Heart right ventricle (tissue), 16 donors: ENCODE data around the gene KCNMB1. TPM values are rescaled to one million over a fixed set of nuclear protein-coding genes. Genes with fewer than 3 reads are reported as not detected.
A peak's percentile ranks its signal among the peaks of the same experiment; 100 is the strongest.

Source experiments
- ATAC-seq, 8 donors: fragments of 200-7000 bp; cut with Tn5 transposase; one replicate each; pipeline ENCODE4 v1.9.1; 2020; ENCODE audit warnings: mild to moderate bottlenecking in 8 of 8, moderate library complexity in 8 of 8, moderate number of reproducible peaks in 1 of 8
- DNase-seq, 2 donors: peaks; one replicate each; pipeline ENCODE4 v3.0.0-alpha.2; 2020
- H3K27ac ChIP-seq, 10 donors: fragments of 200-600 bp; sonication (generic) in 2 of 10; one replicate each; pipeline versions ENCODE4 v1.5.0 to v1.8.0; 2020 to 2022; ENCODE audit warnings: mild to moderate bottlenecking in 3 of 10
- H3K27me3 ChIP-seq, 7 donors: fragments of 200-600 bp; one replicate each; pipeline ENCODE4 v1.8.0; 2021 to 2022; ENCODE audit warnings: mild to moderate bottlenecking in 2 of 7
- H3K36me3 ChIP-seq, 9 donors: fragments of 200-600 bp; sonication (generic) in 1 of 9; one replicate each; pipeline versions ENCODE4 v1.5.0 to v1.8.0; 2020 to 2022; ENCODE audit warnings: mild to moderate bottlenecking in 2 of 9
- H3K4me1 ChIP-seq, 9 donors: fragments of 200-600 bp; sonication (generic) in 1 of 9; one replicate each; pipeline versions ENCODE4 v1.5.0 to v1.8.0; 2020 to 2022; ENCODE audit warnings: mild to moderate bottlenecking in 4 of 9
- H3K4me3 ChIP-seq, 10 donors: fragments of 200-600 bp; sonication (generic) in 2 of 10; one replicate each; pipeline versions ENCODE4 v1.5.0 to v1.8.0; 2020 to 2022; ENCODE audit warnings: mild to moderate bottlenecking in 7 of 10, moderate library complexity in 2 of 10
- H3K9me3 ChIP-seq, 11 donors: fragments of 200-600 bp in 10 of 11; sonication (generic) in 2 of 11; one replicate each; pipeline versions ENCODE4 v1.5.0 to v1.8.0; 2013 to 2022; ENCODE audit warnings: mild to moderate bottlenecking in 2 of 11, control low read depth in 1 of 11, moderate library complexity in 1 of 11
- WGBS, 2 donors: extraction: QIAGEN DNeasy Blood & Tissue Kit; methylation state at CpG; one replicate each; pipeline ENCODE4 v1.1.7; 2013; ENCODE audit warnings: inconsistent platforms in 1 of 2; 5-methylcytosine and 5-hydroxymethylcytosine counted together
- intact Hi-C, 10 donors: fragments of 100-400 bp; cut with DNase I; formaldehyde crosslinking; loops; one replicate each; pipeline versions ENCODE4 v1.11.1 to v1.14.2; 2022
- polyA plus RNA-seq, 2 donors: library from polyadenylated mRNA; stranded (reverse); fragments of 200-250 nt; gene quantifications; one replicate each; pipeline ENCODE4 v1.2.3, GENCODE V29; 2013
- total RNA-seq, 10 donors: library from RNA; stranded (reverse); fragmentation: NEBNext Ultra II Directional in 3 of 10; extraction: Animal tissue kit (Norgen Biotek cat#: 25700) in 3 of 10; gene quantifications; one replicate each; pipeline versions ENCODE4 v1.2.1 to v1.2.4, GENCODE V29; 2021 to 2023
- TF ChIP-seq, protein P1 (sequence below), 9 donors: fragments of 200-600 bp; sonication (generic) in 2 of 9; IDR thresholded peaks; one replicate each; pipeline versions ENCODE4 v1.5.0 to v1.8.0; 2021 to 2022; ENCODE audit warnings: antibody characterized with exemption in 9 of 9, mild to moderate bottlenecking in 5 of 9, moderate library complexity in 1 of 9
- donor health status: Arrhythmogenic right ventricular cardiomyopathy.
- donor health status: ischemic (EF 13 %, LVEDD 7.1; RV severe dilation, severe dysfunction).
- donor health status: healthy with polysubstance abuse.
- donor health status: DM: no; HTN: yes; CAD: no.
- donor health status: DM: no; HTN: no; CAD: no.
- donor health status: ischemic (EF 25% LVEDD 6.9; RV normal size, moderate dysfunction).
- donor health status: ischemic (EF 25% LVEDD 5.7; RV mildly dilated, moderate dysfunction).
- donor health status: healthy.
- donor health status: DM: yes; HTN: yes; CAD: no.
- donor health status: Ischemic cardiomyopathy.
- donor health status: ischemic (EF 35%, LVEDD 5.7; RV mildly dilated, moderate dysfunction).
- donor health status: nonischemic (EF 11% LVEDD 7.7; RV severe dilation, severe dysfunction).
- donor health status: DM: yes; HTN: yes; CAD: no.
- donor health status: PGD.
- donor health status: ischemic (EF 29% LVEDD 5.4; RV normal size, mild dysfunction).
- donor health status: nonischemic (EF 23%, LVEDD 6.1; RV moderate dilation, normal function).

Gene KCNMB1
- total and polyA plus RNA-seq, 12 donors: 0.90 to 2.8 (median 1.2) TPM

- H3K9me3 ChIP-seq: no peaks in the 10 kb centered on the region
- ATAC-seq (peak in 6 of 8 donors; percentile 19 to 58 (median 38)), DNase-seq (peak in 1 of 2 donors; percentile 40)
- WGBS, 2 donors: 84 to 89% methylated on average over 3 of the region's 3 CpGs
- TF ChIP-seq, protein P1, sequence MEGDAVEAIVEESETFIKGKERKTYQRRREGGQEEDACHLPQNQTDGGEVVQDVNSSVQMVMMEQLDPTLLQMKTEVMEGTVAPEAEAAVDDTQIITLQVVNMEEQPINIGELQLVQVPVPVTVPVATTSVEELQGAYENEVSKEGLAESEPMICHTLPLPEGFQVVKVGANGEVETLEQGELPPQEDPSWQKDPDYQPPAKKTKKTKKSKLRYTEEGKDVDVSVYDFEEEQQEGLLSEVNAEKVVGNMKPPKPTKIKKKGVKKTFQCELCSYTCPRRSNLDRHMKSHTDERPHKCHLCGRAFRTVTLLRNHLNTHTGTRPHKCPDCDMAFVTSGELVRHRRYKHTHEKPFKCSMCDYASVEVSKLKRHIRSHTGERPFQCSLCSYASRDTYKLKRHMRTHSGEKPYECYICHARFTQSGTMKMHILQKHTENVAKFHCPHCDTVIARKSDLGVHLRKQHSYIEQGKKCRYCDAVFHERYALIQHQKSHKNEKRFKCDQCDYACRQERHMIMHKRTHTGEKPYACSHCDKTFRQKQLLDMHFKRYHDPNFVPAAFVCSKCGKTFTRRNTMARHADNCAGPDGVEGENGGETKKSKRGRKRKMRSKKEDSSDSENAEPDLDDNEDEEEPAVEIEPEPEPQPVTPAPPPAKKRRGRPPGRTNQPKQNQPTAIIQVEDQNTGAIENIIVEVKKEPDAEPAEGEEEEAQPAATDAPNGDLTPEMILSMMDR (IDR thresholded peaks at IDR 0.05): no peak
- no peak overlapping the region for H3K4me3 ChIP-seq
- H3K27ac ChIP-seq: peak overlapping the region in 2 of 10 donors; percentile 26 to 44
- H3K36me3 ChIP-seq: no peaks in the 10 kb centered on the region
- intact Hi-C loops: loop anchor here in 3 of 10 donors (10.0 kb wide), 2 partner anchors 321 to 341 kb away; partner anchors contain the start of gene FOXI1 (in 2 of the 3)
- H3K27me3 ChIP-seq: peaks cover 0 to 11% (median 4%) of the 10 kb centered on the region in 7 donors
- H3K4me1 ChIP-seq: peaks cover 0 to 47% (median 25%) of the 10 kb centered on the region in 9 donors
These were observed 37.1 kb upstream of the KCNMB1 start for GRCh38 chr5:170426149-170426767.

DNA sequence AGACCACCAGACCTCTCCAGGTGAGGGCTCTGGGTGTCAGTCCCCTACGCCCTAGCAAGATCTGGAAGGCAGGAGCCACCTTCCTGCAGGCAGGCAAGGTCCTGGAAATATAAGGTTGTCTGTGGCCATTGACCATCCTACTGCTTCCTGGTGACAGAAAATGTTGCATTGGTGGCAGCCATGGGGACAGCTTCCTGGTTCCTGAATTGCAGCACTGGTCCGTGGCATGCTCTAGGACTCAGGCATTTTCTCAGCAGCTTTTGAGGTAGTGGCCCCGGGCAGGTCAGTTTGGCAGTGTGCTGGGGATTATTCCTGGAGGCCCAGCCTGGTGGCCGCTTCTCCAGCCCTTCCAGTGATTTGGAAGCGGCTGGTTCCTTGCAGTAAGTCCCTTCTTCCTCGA, 36.6 kb upstream of the KCNMB1 start:
- Histone ChIP-seq H3K27me3 (peaks cover 0 to 9% (median 4%) of the 10 kb centered on the region in 7 donors), H3K4me3 (no peak overlapping the region), H3K27ac (peak overlapping the region in 2 of 10 donors; percentile 26 to 44), H3K4me1 (peaks cover under 1 to 51% (median 28%) of the 10 kb centered on the region in 9 donors), H3K36me3 (no peaks in the 10 kb centered on the region), H3K9me3 (no peaks in the 10 kb centered on the region)
- no peak for ATAC-seq
- 84 to 87% methylated on average over 6 of the region's 6 CpGs for WGBS, 2 donors
- TF ChIP-seq, protein P1 (IDR thresholded peaks at IDR 0.05): no peak
- intact Hi-C loops: loop anchor here in 4 of 10 donors (2.0 to 10.0 kb wide), 3 partner anchors 201 to 341 kb away; partner anchors contain the start of gene FOXI1 (in 2 of the 4)
- no peak for DNase-seq

DNA sequence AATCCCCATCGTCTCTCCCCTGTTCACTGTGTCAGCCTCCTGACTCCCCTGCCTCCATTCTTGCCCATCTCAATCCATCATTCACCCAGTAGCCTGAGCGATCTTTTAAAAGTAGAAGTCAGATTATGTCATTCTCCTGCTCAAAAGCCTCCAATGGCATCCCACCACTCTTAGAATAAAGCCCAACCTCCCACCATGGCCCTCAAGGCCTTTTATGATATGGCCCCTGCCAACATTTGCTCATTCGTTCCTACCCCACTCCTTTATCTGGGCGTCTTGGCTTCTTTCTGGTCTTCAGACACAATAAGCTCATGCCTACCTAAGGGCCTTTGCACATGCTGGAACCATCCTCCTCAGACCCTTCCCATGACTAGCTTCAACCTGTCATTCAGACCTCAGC, 35.5 kb upstream of the KCNMB1 start:
- Histone ChIP-seq H3K27me3 (peaks cover 0 to 4% (median 0%) of the 10 kb centered on the region in 7 donors), H3K9me3 (no peaks in the 10 kb centered on the region), H3K4me3 (no peak overlapping the region), H3K36me3 (no peaks in the 10 kb centered on the region), H3K27ac (no peak overlapping the region), H3K4me1 (peaks cover 3 to 54% (median 32%) of the 10 kb centered on the region in 9 donors)
- DNase-seq: no peak
- intact Hi-C loops: loop anchor here in 7 of 10 donors (2.0 to 10.0 kb wide), 6 partner anchors 157 to 340 kb away; partner anchors contain the start of gene FOXI1 (in 2 of the 7)
- TF ChIP-seq, protein P1 (IDR thresholded peaks at IDR 0.05): no peak
- no peak for ATAC-seq
- 84 to 96% methylated on average over 4 of the region's 4 CpGs for WGBS, 2 donors

DNA sequence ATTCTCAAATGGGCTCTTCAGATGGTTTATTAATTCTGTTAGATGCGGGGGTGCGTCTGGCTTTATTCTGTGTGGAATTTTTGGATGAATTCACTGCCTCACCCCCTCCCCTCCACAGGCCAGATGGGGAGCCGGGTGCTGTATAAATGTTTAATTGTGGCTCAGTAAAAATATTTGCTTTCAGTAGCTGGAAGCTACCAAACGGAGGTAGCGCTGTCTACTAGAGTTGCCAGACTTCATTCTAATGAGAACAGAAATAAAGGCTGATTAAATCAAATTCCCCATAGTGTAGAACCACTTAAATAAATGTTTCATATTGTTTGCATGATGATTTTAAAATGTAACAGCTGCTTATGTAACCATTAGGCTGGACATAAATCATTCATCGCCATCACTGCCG, 34.5 kb upstream of the KCNMB1 start:
- Histone ChIP-seq H3K27me3 (peaks cover 0 to 6% (median under 1%) of the 10 kb centered on the region in 7 donors), H3K4me1 (peaks cover 3 to 54% (median 32%) of the 10 kb centered on the region in 9 donors), H3K9me3 (no peaks in the 10 kb centered on the region), H3K4me3 (no peak overlapping the region), H3K27ac (no peak overlapping the region), H3K36me3 (no peaks in the 10 kb centered on the region)
- ATAC-seq: peak in 1 of 8 donors; percentile 33
- TF ChIP-seq, protein P1 (IDR thresholded peaks at IDR 0.05): no peak
- DNase-seq: no peak
- intact Hi-C loops: loop anchor here in 7 of 10 donors (2.0 to 10.0 kb wide), 7 partner anchors 156 to 339 kb away; partner anchors contain the start of gene FOXI1 (in 2 of the 7)
- 81 to 82% methylated on average over 7 of the region's 7 CpGs for WGBS, 2 donors
